GM12892 (cell line): ENCODE data around the gene PPY.

ENCODE experiments used
- POLR2A ChIP-seq: IDR thresholded peaks from 2 replicates; pipeline ENCODE4 v1.6.1; 2011; ENCODE audit warnings: low read depth, low read length, control low read depth
- POLR2AphosphoS5 ChIP-seq: IDR thresholded peaks from 2 replicates; pipeline ENCODE4 v1.6.1; 2011; ENCODE audit warnings: low read depth, low read length, control low read depth

DNA sequence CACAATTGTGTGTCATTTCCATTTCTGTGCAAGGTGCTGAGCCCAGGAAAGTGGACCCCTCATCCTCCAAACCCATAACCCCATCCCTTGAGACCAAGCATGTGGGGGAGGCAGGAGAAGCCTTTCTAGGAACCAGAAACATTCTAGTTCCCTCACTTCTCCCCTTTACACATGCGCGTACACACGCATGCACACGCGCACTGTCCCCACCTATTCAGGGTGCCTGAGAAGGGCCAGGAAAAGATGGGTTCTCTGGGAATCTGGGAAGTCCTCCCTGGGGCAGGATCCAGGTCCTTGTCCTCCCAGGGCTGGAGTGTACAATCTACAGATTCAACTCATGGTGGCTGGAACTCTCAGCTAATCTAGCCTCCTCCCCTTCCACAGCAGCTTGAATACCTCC is 2.4 kb downstream of the PPY start:
- no peak for TF ChIP-seq POLR2AphosphoS5
- TF ChIP-seq POLR2A = no peak
